GM12878 (cell line): Measurements from ENCODE around the gene BAK1. TPM values are rescaled to one million over a fixed set of nuclear protein-coding genes. Genes with fewer than 3 reads are reported as not detected.

Experiments
- ATAC-seq: fragments of 200-7000 bp; cut with Tn5 transposase; 3 replicates; pipeline ENCODE4 v1.9.1; 2020; ENCODE audit warnings: mild to moderate bottlenecking, moderate library complexity
- BruUV-seq: library from RNA; stranded (reverse); fragments of 400-500 nt; replicated peaks from 2 replicates; lab custom pipeline; 2021; lab: Mats Ljungman, UMichigan
- CTCF ChIA-PET: fragments of 300-600 bp; sonication (Branson Sonifier 250); formaldehyde crosslinking; extraction: SDS; loops from one replicate; lab custom pipeline; 2021; ENCODE audit warnings: inconsistent platforms; lab: Yijun Ruan, JAX
- POLR2A ChIA-PET: fragments of 350-600 bp; formaldehyde crosslinking; extraction: SDS; loops from one replicate; lab custom pipeline; 2021; ENCODE audit warnings: inconsistent platforms; lab: Charles Lee
- RAD21 ChIA-PET: fragments of 300-600 bp; sonication (Branson Sonifier 250); formaldehyde crosslinking; loops from one replicate; lab custom pipeline; 2023; ENCODE audit warnings: antibody characterized with exemption; ENCODE audit not compliant: unreplicated experiment; lab: Charles Lee
- SMC1A ChIA-PET: fragments of 300-600 bp; sonication (Branson Sonifier 250); formaldehyde crosslinking; loops from one replicate; lab custom pipeline; 2023; ENCODE audit not compliant: unreplicated experiment, uncharacterized antibody; lab: Charles Lee
- DNase-seq: peaks from one replicate; pipeline ENCODE4 v3.0.0-alpha.2; 2011; ENCODE audit warnings: low read depth, low spot score
- FAIRE-seq: peaks from 3 replicates; lab custom pipeline; 2011; peaks lifted over from hg19 to GRCh38; lab: Jason Lieb, UNC
- H2AFZ ChIP-seq: 2 replicates; pipeline ENCODE4 v1.6.0; 2011; ENCODE audit warnings: low read depth, low read length, control low read depth; ENCODE audit not compliant: control insufficient read depth
- H3K27ac ChIP-seq: 2 replicates; pipeline ENCODE4 v1.5.1; 2011; ENCODE audit warnings: control low read depth; ENCODE audit not compliant: control insufficient read depth, insufficient read depth
- H3K27me3 ChIP-seq, 2 experiments: replicated peaks in 1 of 2; 2 replicates each; pipeline versions ENCODE4 v1.6.0 to v1.6.1; 2011; ENCODE audit warnings: low read length in 1 of 2; ENCODE audit not compliant: control insufficient read depth in 2 of 2, insufficient read depth in 2 of 2
- H3K36me3 ChIP-seq, 2 experiments: 2 replicates each; pipeline ENCODE4 v1.5.1; 2011; ENCODE audit warnings: low read length in 1 of 2; ENCODE audit not compliant: control insufficient read depth in 2 of 2, insufficient read depth in 2 of 2
- H3K4me1 ChIP-seq: 2 replicates; pipeline ENCODE4 v1.6.1; 2011; ENCODE audit warnings: mild to moderate bottlenecking, low read length, moderate library complexity, mixed read lengths; ENCODE audit not compliant: control insufficient read depth, insufficient read depth
- H3K4me2 ChIP-seq: 2 replicates; pipeline ENCODE4 v1.6.0; 2011; ENCODE audit warnings: control low read depth; ENCODE audit not compliant: control insufficient read depth, insufficient read depth
- H3K4me3 ChIP-seq: fragments of 200-600 bp; sonication (generic); 2 replicates; pipeline ENCODE4 v1.5.1; 2016
- H3K79me2 ChIP-seq: 2 replicates; pipeline ENCODE4 v1.6.0; 2011; ENCODE audit warnings: low read length; ENCODE audit not compliant: control insufficient read depth, insufficient read depth
- H3K9ac ChIP-seq: 2 replicates; pipeline ENCODE4 v1.8.0; 2011; ENCODE audit warnings: low read length, control low read depth, mixed read lengths; ENCODE audit not compliant: control insufficient read depth, insufficient read depth
- H3K9me3 ChIP-seq: replicated peaks from 3 replicates; pipeline ENCODE4 v1.5.1; 2011; ENCODE audit warnings: mild to moderate bottlenecking, low read length; ENCODE audit not compliant: control insufficient read depth, insufficient read depth
- H4K20me1 ChIP-seq: 2 replicates; pipeline ENCODE4 v1.6.0; 2011; ENCODE audit not compliant: control insufficient read depth, insufficient read depth
- GABPA ChIP-seq: IDR thresholded peaks from 2 replicates; pipeline ENCODE4 v1.6.1; 2014; ENCODE audit warnings: antibody characterized with exemption, low read depth, mild to moderate bottlenecking, inconsistent platforms
- IRF3 ChIP-seq: fragments of 450-650 bp; IDR thresholded peaks from 2 replicates; pipeline ENCODE4 v1.6.1; 2014; ENCODE audit warnings: mild to moderate bottlenecking
- SMARCA5 ChIP-seq: fragments of 450-650 bp; IDR thresholded peaks from 2 replicates; pipeline ENCODE4 v1.6.1; 2017; ENCODE audit warnings: mild to moderate bottlenecking
- WGBS: methylation state at CpG from one replicate; pipeline ENCODE4 v1.1.6; 2016; ENCODE audit warnings: low lambda C conversion rate; ENCODE audit not compliant: insufficient replicate concordance, insufficient coverage; ENCODE audit errors: missing lambda C conversion rate; 5-methylcytosine and 5-hydroxymethylcytosine counted together
- in situ Hi-C: fragments of 300-500 bp; cut with MboI; formaldehyde crosslinking; loops from 9 replicates; pipeline ENCODE4 v1.14.3; 2018; ENCODE audit warnings: mixed read lengths
- intact Hi-C: fragments of 100-400 bp; cut with micrococcal nuclease; formaldehyde crosslinking; loops from one replicate; pipeline ENCODE4 v1.14.2; 2022; ENCODE audit not compliant: unreplicated experiment
- polyA plus RNA-seq, 11 experiments: library from polyadenylated mRNA; depleted of rRNA in 4 of 11; unstranded in 6 of 11; stranded (reverse) in 5 of 11; fragments of >200 nt; fragmentation: Nextera tagmentation in 4 of 11; fragmentation: Illumina TruSeq in 1 of 11; extraction: Ambion mirVana in 4 of 11; extraction: Trizol in 1 of 11; gene quantifications; 1 replicate in 1 of 11; 2 replicates in 10 of 11; pipeline versions ENCODE4 v1.2.1 to v1.2.3, GENCODE V29; 2011 to 2016; ENCODE audit warnings: inconsistent platforms in 2 of 11, missing spikeins in 2 of 11, low read depth in 1 of 11
- total RNA-seq, 4 experiments: library from RNA; depleted of rRNA in 3 of 4; stranded (reverse); fragments of >200 nt in 3 of 4; fragmentation: Illumina TruSeq in 1 of 4; extraction: Trizol in 1 of 4; gene quantifications; 2 replicates each; pipeline versions ENCODE4 v1.2.1 to v1.2.3, GENCODE V29; 2013 to 2021

BAK1 gene
- total and polyA plus RNA-seq, 10 of the 15 experiments (the other 5 are each of a cell fraction or from before 2014, with no cell fraction given): 6.3 to 65.8 (median 29.6) TPM

GRCh38 chr6:33597551-33598322, 17.7 kb upstream of the BAK1 start:
- TF ChIP-seq GABPA (no peak), IRF3 (no peak), SMARCA5 (no peak)
- Histone ChIP-seq H3K27ac (no peak overlapping the region), H3K4me2 (no peak overlapping the region), H3K9me3 (no peaks in the 10 kb centered on the region), H3K27me3 (no peaks in the 10 kb centered on the region), H4K20me1 (no peaks in the 10 kb centered on the region), H3K36me3 (no peaks in the 10 kb centered on the region), H3K4me1 (peaks cover 15% of the 10 kb centered on the region), H3K9ac (no peak overlapping the region), H3K79me2 (no peaks in the 10 kb centered on the region), H3K4me3 (no peak overlapping the region), H2AFZ (no peak overlapping the region)
- 84% methylated on average over 4 of the region's 4 CpGs for WGBS
- POLR2A ChIA-PET: interaction anchor here (0.6 to 1.2 kb wide), 3 partner anchors 10 to 523 kb away, joined by 3 read pairs; no protein-coding TSS in a partner anchor
- DNase-seq (no peak), ATAC-seq (no peak), FAIRE-seq (no peak)
- BruUV-seq: no TSS peak
- intact Hi-C loops: no loop called here
- CTCF ChIA-PET: interaction anchor here (0.9 to 8.1 kb wide), 4 partner anchors 8 to 13 kb away, joined by 3 to 92 read pairs (median 12); no protein-coding TSS in a partner anchor
- RAD21 ChIA-PET: interaction anchor here (0.7 to 1.6 kb wide), 3 partner anchors 10 to 603 kb away, joined by 3 to 7 read pairs (median 3); no protein-coding TSS in a partner anchor
- SMC1A ChIA-PET: interaction anchor here (1.2 to 2.6 kb wide), 2 partner anchors 8 to 10 kb away, joined by 3 to 14 read pairs; no protein-coding TSS in a partner anchor
- in situ Hi-C loops: no loop called here
